CD4-positive, CD25-positive, alpha-beta regulatory T cell (primary cell): Measurements from ENCODE around the gene SNAPC5. TPM values are rescaled to one million over a fixed set of nuclear protein-coding genes. Genes with fewer than 3 reads are reported as not detected.
"Not testable (repeated sequence)": the region's sequence is repeated elsewhere in the genome, so short reads cannot be mapped to it uniquely, and the experiment has no call there.

Experiments
- ATAC-seq, 2 donors: fragments of 150-1000 bp; cut with Tn5 transposase; one replicate each; pipeline ENCODE4 v1.10.0; 2021; ENCODE audit warnings: low read depth in 2 of 2, moderate number of reproducible peaks in 2 of 2, moderate library complexity in 1 of 2
- DNase-seq, 3 donors: peaks; one replicate each; pipeline versions ENCODE4 v3.0.0 to v3.0.0-alpha.2; 2012 to 2022; ENCODE audit warnings: mixed read lengths in 1 of 3
- H3K27ac ChIP-seq: one replicate; pipeline ENCODE4 v1.7.0; 2013; ENCODE audit warnings: mild to moderate bottlenecking, low read length; ENCODE audit not compliant: insufficient read depth, poor library complexity, severe bottlenecking
- H3K27me3 ChIP-seq: one replicate; pipeline ENCODE4 v1.7.0; 2013; ENCODE audit warnings: low read length; ENCODE audit not compliant: control insufficient read depth, insufficient read depth
- H3K36me3 ChIP-seq: one replicate; pipeline ENCODE4 v1.7.0; 2013; ENCODE audit warnings: mild to moderate bottlenecking, low read length, moderate library complexity; ENCODE audit not compliant: control insufficient read depth, insufficient read depth
- H3K4me1 ChIP-seq: 2 replicates; pipeline ENCODE4 v1.7.0; 2013; ENCODE audit warnings: mild to moderate bottlenecking, low read length; ENCODE audit not compliant: insufficient read depth, control insufficient read depth, poor library complexity, severe bottlenecking
- H3K4me3 ChIP-seq: one replicate; pipeline ENCODE4 v1.7.0; 2013; ENCODE audit warnings: low read depth, mild to moderate bottlenecking, low read length, moderate library complexity
- H3K9me3 ChIP-seq, 2 experiments: 1 replicate in 1 of 2; 2 replicates in 1 of 2; pipeline ENCODE4 v1.7.0; 2013; ENCODE audit warnings: low read length in 2 of 2, mild to moderate bottlenecking in 1 of 2, moderate library complexity in 1 of 2; ENCODE audit not compliant: control insufficient read depth in 2 of 2
- H3K27ac Mint-ChIP-seq, 3 donors: one replicate each; pipeline ENCODE4 v1.8.0; 2020 to 2022; ENCODE audit warnings: mild to moderate bottlenecking in 3 of 3, mixed read lengths in 3 of 3, moderate library complexity in 2 of 3
- H3K27me3 Mint-ChIP-seq: one replicate; pipeline ENCODE4 v1.8.0; 2022; ENCODE audit warnings: mild to moderate bottlenecking, mixed read lengths
- H3K36me3 Mint-ChIP-seq: one replicate; pipeline ENCODE4 v1.8.0; 2020; ENCODE audit warnings: mixed read lengths
- H3K4me1 Mint-ChIP-seq, 4 donors: one replicate each; pipeline ENCODE4 v1.8.0; 2020 to 2022; ENCODE audit warnings: mixed read lengths in 4 of 4, mild to moderate bottlenecking in 1 of 4
- H3K4me3 Mint-ChIP-seq, 4 donors: one replicate each; pipeline ENCODE4 v1.8.0; 2020 to 2022; ENCODE audit warnings: mild to moderate bottlenecking in 4 of 4, mixed read lengths in 4 of 4, moderate library complexity in 3 of 4
- H3K9me3 Mint-ChIP-seq, 7 donors: one replicate each; pipeline ENCODE4 v1.8.0; 2020 to 2022; ENCODE audit warnings: mixed read lengths in 7 of 7, mild to moderate bottlenecking in 3 of 7, moderate library complexity in 2 of 7
- polyA plus RNA-seq, 4 donors: library from polyadenylated mRNA; unstranded; fragments of 300-500 nt; fragmentation: Illumina TruSeq; gene quantifications; one replicate each; pipeline ENCODE4 v1.2.3, GENCODE V29; 2021
- total RNA-seq: library from RNA; stranded (reverse); gene quantifications from one replicate; pipeline ENCODE4 v1.2.3, GENCODE V29; 2022

The SNAPC5 gene
- total and polyA plus RNA-seq, 5 donors from 2014 or later = 25.6 to 80.9 (median 64.6) TPM

- not testable (repeated sequence) for H3K27me3 Mint-ChIP-seq, H3K9me3 Mint-ChIP-seq, H3K4me3 ChIP-seq, H3K36me3 ChIP-seq, H3K4me1 ChIP-seq, H3K4me3 Mint-ChIP-seq, H3K27ac ChIP-seq, DNase-seq, H3K9me3 ChIP-seq, ATAC-seq, H3K27ac Mint-ChIP-seq, H3K27me3 ChIP-seq
- H3K4me1 Mint-ChIP-seq = peaks cover 4 to 13% (median 7%) of the 10 kb centered on the region in 4 donors
- peaks cover 25% of the 10 kb centered on the region for H3K36me3 Mint-ChIP-seq
Observed at GRCh38 chr15:66465294-66465693, 32.3 kb downstream of the SNAPC5 start.

GRCh38 chr15:66462627-66463026, 34.9 kb downstream of the SNAPC5 start:
- DNase-seq = no peak
- Histone ChIP-seq H3K4me1 (no peaks in the 10 kb centered on the region), H3K27me3 (no peaks in the 10 kb centered on the region), H3K36me3 (peaks cover 3% of the 10 kb centered on the region), H3K27ac (no peak overlapping the region), H3K9me3 (no peaks in the 10 kb centered on the region), H3K4me3 (no peak overlapping the region)
- Mint-ChIP-seq H3K27ac (peak overlapping the region in 1 of 3 donors; percentile 19), H3K36me3 (peaks cover 34% of the 10 kb centered on the region), H3K4me3 (peak overlapping the region in 1 of 4 donors; percentile 90), H3K27me3 (no peaks in the 10 kb centered on the region), H3K9me3 (peaks cover 0 to 1% (median 0%) of the 10 kb centered on the region in 7 donors), H3K4me1 (peaks cover 0 to 9% (median 6%) of the 10 kb centered on the region in 4 donors)
- ATAC-seq = no peak

DNA sequence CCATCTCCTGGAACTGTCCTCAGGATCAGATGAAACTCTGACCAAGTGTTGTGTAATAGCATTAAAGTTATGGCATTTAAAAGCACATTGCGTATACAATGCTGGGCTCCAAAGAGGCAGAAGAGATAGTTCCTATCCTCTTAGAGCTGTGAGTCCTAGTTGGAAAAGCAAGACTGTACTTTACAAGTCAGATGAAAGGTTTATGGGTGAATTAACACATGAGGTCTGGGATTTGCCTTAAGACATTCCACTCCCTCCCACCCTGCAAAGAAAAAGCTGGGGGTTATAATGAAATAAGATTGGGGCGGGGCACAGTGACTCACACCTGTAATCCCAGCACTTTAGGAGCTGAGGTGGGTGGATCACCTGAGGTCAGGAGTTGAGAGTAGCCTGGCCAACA, 35.6 kb downstream of the SNAPC5 start:
- Histone ChIP-seq H3K27ac (no peak overlapping the region), H3K9me3 (no peaks in the 10 kb centered on the region), H3K27me3 (no peaks in the 10 kb centered on the region), H3K4me1 (no peaks in the 10 kb centered on the region), H3K36me3 (peaks cover 3% of the 10 kb centered on the region), H3K4me3 (no peak overlapping the region)
- peaks cover 0 to 9% (median 6%) of the 10 kb centered on the region in 4 donors for H3K4me1 Mint-ChIP-seq
- H3K36me3 Mint-ChIP-seq = peaks cover 34% of the 10 kb centered on the region
- no peak overlapping the region for H3K4me3 Mint-ChIP-seq
- no peak for DNase-seq
- peaks cover 0 to 1% (median 0%) of the 10 kb centered on the region in 7 donors for H3K9me3 Mint-ChIP-seq
- ATAC-seq = no peak
- H3K27ac Mint-ChIP-seq = no peak overlapping the region
- no peaks in the 10 kb centered on the region for H3K27me3 Mint-ChIP-seq

- H3K27me3 ChIP-seq, H3K36me3 ChIP-seq, H3K27ac ChIP-seq, H3K4me3 Mint-ChIP-seq, H3K4me1 ChIP-seq, H3K27me3 Mint-ChIP-seq, ATAC-seq, H3K9me3 ChIP-seq, H3K4me3 ChIP-seq, DNase-seq, H3K9me3 Mint-ChIP-seq: not testable (repeated sequence)
- peak overlapping the region in 1 of 3 donors; percentile 55 for H3K27ac Mint-ChIP-seq
- H3K4me1 Mint-ChIP-seq = peaks cover 0 to 11% (median 6%) of the 10 kb centered on the region in 4 donors
- peaks cover 34% of the 10 kb centered on the region for H3K36me3 Mint-ChIP-seq
Observed at GRCh38 chr15:66461294-66461693, 36.3 kb downstream of the SNAPC5 start.

DNA sequence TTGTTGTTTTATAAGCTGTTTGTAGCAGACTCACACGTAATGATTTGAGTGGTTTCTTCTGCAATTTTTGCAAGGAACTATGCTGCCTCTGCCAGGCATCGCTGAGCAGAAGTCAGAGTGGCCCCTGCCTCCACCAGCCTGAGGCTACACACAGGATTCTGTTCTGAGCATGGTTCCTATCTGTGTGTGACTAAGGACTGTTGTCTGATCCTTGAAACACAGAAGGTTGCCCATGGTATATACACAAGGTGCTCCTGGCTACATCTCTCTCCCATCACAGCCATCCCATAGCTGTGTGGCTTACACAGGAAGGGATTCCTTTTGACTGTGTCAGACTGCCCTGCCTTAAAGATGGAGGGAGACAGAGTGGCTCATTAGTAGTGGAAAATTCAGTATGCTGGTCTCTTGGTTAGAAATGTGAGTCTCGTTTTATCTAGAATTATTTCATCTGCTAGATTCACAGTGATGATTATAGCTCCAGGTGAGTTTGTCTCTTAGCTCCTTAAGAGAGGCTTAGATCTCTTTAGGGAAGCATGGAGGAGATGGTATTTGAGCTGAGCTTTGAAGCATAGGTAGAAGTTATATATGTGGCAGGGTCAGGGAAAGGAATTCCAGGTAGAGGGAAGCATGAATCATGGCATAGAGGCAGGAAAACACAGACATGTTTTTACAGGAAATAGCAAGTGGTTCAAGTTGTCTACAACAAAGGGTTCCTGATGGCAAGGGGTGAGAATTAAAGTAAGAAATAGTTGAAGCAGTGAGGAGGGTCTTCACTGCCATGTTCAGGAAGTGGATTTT, 37.5 kb downstream of the SNAPC5 start:
- Histone ChIP-seq H3K36me3 (peaks cover 3% of the 10 kb centered on the region), H3K9me3 (no peaks in the 10 kb centered on the region), H3K4me3 (no peak overlapping the region), H3K27me3 (no peaks in the 10 kb centered on the region), H3K4me1 (no peaks in the 10 kb centered on the region), H3K27ac (no peak overlapping the region)
- Mint-ChIP-seq H3K4me1 (peaks cover 0 to 11% (median 6%) of the 10 kb centered on the region in 4 donors), H3K27ac (peak overlapping the region; percentile 44 to 55 (median 54)), H3K36me3 (peaks cover 31% of the 10 kb centered on the region), H3K27me3 (no peaks in the 10 kb centered on the region), H3K4me3 (no peak overlapping the region), H3K9me3 (peaks cover 0 to 1% (median 0%) of the 10 kb centered on the region in 7 donors)
- no peak for ATAC-seq
- DNase-seq = no peak

DNA sequence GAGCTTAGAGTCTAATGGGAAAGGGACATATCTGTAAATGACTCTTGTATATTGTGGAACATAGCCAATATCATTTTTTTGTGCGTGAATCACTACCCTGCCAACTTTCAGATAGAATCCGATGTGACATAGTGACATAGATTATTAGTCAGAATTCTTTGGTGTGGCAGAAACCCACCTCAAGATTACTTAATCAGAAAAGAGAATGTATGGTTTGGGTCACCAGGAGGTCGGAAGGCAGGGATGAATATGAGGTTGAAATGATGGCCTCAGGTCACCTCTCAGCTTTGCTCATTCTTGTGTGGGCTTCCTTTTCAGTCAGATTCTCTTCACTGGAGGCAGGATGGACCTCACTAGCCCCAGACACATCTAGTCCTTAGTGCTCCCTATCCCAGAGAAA, 41.4 kb downstream of the SNAPC5 start:
- Histone ChIP-seq H3K27ac (no peak overlapping the region), H3K4me1 (no peaks in the 10 kb centered on the region), H3K4me3 (no peak overlapping the region), H3K9me3 (no peaks in the 10 kb centered on the region), H3K27me3 (no peaks in the 10 kb centered on the region), H3K36me3 (peaks cover 17% of the 10 kb centered on the region)
- peaks cover 0 to 1% (median 0%) of the 10 kb centered on the region in 7 donors for H3K9me3 Mint-ChIP-seq
- no peak overlapping the region for H3K4me3 Mint-ChIP-seq
- H3K4me1 Mint-ChIP-seq = peaks cover 0 to 14% (median 6%) of the 10 kb centered on the region in 4 donors
- DNase-seq (no peak), ATAC-seq (no peak)
- peak overlapping the region in 1 of 3 donors; percentile 74 for H3K27ac Mint-ChIP-seq
- H3K27me3 Mint-ChIP-seq = no peaks in the 10 kb centered on the region
- H3K36me3 Mint-ChIP-seq = peaks cover 28% of the 10 kb centered on the region

DNA sequence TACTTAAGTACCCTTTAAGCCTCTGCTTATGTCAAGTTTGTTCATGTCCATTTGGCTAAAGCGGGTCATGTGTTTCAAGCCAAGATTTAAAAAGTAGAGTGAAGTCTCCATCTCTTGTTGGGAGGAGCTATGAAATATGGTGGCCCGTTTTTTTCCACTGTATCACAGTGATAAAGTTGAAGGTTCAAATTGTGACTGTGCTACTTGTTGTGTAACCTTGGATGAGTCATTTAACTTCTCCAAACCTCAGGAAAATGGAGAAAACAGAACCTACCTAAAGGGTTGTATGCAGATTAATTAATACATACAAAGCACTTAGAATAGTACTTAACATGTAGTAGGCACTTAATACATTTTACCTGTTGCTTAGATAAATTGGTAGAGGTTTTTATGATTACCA, 43.4 kb downstream of the SNAPC5 start:
- Histone ChIP-seq H3K27me3 (no peaks in the 10 kb centered on the region), H3K27ac (no peak overlapping the region), H3K4me1 (no peaks in the 10 kb centered on the region), H3K4me3 (no peak overlapping the region), H3K36me3 (peaks cover 20% of the 10 kb centered on the region), H3K9me3 (no peaks in the 10 kb centered on the region)
- H3K27me3 Mint-ChIP-seq = no peaks in the 10 kb centered on the region
- no peak overlapping the region for H3K27ac Mint-ChIP-seq
- H3K4me1 Mint-ChIP-seq = peaks cover 0 to 5% (median 3%) of the 10 kb centered on the region in 4 donors
- H3K4me3 Mint-ChIP-seq = no peak overlapping the region
- ATAC-seq (no peak), DNase-seq (no peak)
- no peaks in the 10 kb centered on the region for H3K9me3 Mint-ChIP-seq
- H3K36me3 Mint-ChIP-seq = peaks cover 12% of the 10 kb centered on the region
